Lower leg skin (tissue), 3 donors: ENCODE results near the gene DNAH9.

Experiments
- CTCF ChIP-seq, 3 donors: fragments of 450-650 bp; IDR thresholded peaks; one replicate each; pipeline ENCODE4 v1.5.1; 2016; ENCODE audit warnings: antibody characterized with exemption in 3 of 3, mild to moderate bottlenecking in 3 of 3, moderate library complexity in 2 of 3
- POLR2A ChIP-seq, 2 donors: fragments of 450-650 bp; IDR thresholded peaks; one replicate each; pipeline ENCODE4 v1.6.1; 2016 to 2017; ENCODE audit warnings: antibody characterized with exemption in 2 of 2, mild to moderate bottlenecking in 1 of 2, moderate library complexity in 1 of 2

GRCh38 chr17:11981862-11982261 lies 383.6 kb downstream of the DNAH9 start:
- TF ChIP-seq CTCF (IDR thresholded peaks at IDR 0.05) (no peak), POLR2A (IDR thresholded peaks at IDR 0.05) (no peak)
